ENCODE data around the gene NOC2L. TPM values are rescaled to one million over a fixed set of nuclear protein-coding genes. Genes with fewer than 3 reads are reported as not detected.
A peak's percentile ranks its signal among the peaks of the same experiment; 100 is the strongest.

The NOC2L gene
- total and polyA plus RNA-seq, 2 donors (not counting 1 experiment from before 2014, with no cell fraction given) = 34.1 to 61.1 TPM

- no peak overlapping the region for H3K27ac ChIP-seq (ENCODE audit: insufficient read depth, low read length)
- H3K9ac ChIP-seq (ENCODE audit: insufficient read depth, low read length) = no peak overlapping the region
- H3K79me2 ChIP-seq (ENCODE audit: control insufficient read depth, insufficient read depth, low read length) = no peaks in the 10 kb centered on the region
- H3K4me1 ChIP-seq (ENCODE audit: control insufficient read depth, extremely low read depth, insufficient read depth, low read length) = peaks cover 7% of the 10 kb centered on the region
- no peaks in the 10 kb centered on the region for H4K20me1 ChIP-seq (ENCODE audit: control insufficient read depth, extremely low read depth, insufficient read depth, low read length)
- H3K36me3 ChIP-seq (ENCODE audit: control insufficient read depth, insufficient read depth, low read length) = no peaks in the 10 kb centered on the region
- peaks cover 47% of the 10 kb centered on the region for H3K27me3 ChIP-seq (ENCODE audit: control insufficient read depth, insufficient read depth, low read length)
- no peak for DNase-seq (ENCODE audit: low read depth in 2 of 2)
- no peaks in the 10 kb centered on the region for H3K9me3 ChIP-seq (ENCODE audit: control insufficient read depth, insufficient read depth, low read depth, low read length)
- no peak overlapping the region for H3K4me2 ChIP-seq (ENCODE audit: extremely low read depth, insufficient read depth, low read length)
- no peak overlapping the region for H3K4me3 ChIP-seq (replicated peaks in 1 of 4; ENCODE audit: control extremely low read depth in 1 of 4, insufficient read depth in 1 of 4, low read depth in 3 of 4, low read length in 4 of 4)
- TF ChIP-seq EZH2 (IDR thresholded peaks at IDR 0.05; ENCODE audit: low read length, missing control alignments) (no peak), CTCF (conservative IDR thresholded peaks at IDR 0.05 in 1 of 2, IDR thresholded peaks at IDR 0.05 in 1 of 2; ENCODE audit: low read depth in 1 of 2, low read length in 2 of 2) (no peak)
- H2AFZ ChIP-seq (ENCODE audit: low read length) = no peak overlapping the region
Measured at GRCh38 chr1:917466-918091, 41.5 kb downstream of the NOC2L start.

GRCh38 chr1:917076-917459, 42.0 kb downstream of the NOC2L start:
- no peak overlapping the region for H3K4me2 ChIP-seq (ENCODE audit: extremely low read depth, insufficient read depth, low read length)
- H3K27ac ChIP-seq (ENCODE audit: insufficient read depth, low read length) = no peak overlapping the region
- no peaks in the 10 kb centered on the region for H4K20me1 ChIP-seq (ENCODE audit: control insufficient read depth, extremely low read depth, insufficient read depth, low read length)
- no peak for DNase-seq (ENCODE audit: low read depth in 2 of 2)
- TF ChIP-seq CTCF (conservative IDR thresholded peaks at IDR 0.05 in 1 of 2, IDR thresholded peaks at IDR 0.05 in 1 of 2; ENCODE audit: low read depth in 1 of 2, low read length in 2 of 2) (no peak), EZH2 (IDR thresholded peaks at IDR 0.05; ENCODE audit: low read length, missing control alignments) (no peak)
- H3K36me3 ChIP-seq (ENCODE audit: control insufficient read depth, insufficient read depth, low read length) = no peaks in the 10 kb centered on the region
- no peaks in the 10 kb centered on the region for H3K9me3 ChIP-seq (ENCODE audit: control insufficient read depth, insufficient read depth, low read depth, low read length)
- no peaks in the 10 kb centered on the region for H3K79me2 ChIP-seq (ENCODE audit: control insufficient read depth, insufficient read depth, low read length)
- H3K4me3 ChIP-seq (replicated peaks in 1 of 4; ENCODE audit: control extremely low read depth in 1 of 4, insufficient read depth in 1 of 4, low read depth in 3 of 4, low read length in 4 of 4) = no peak overlapping the region
- H3K27me3 ChIP-seq (ENCODE audit: control insufficient read depth, insufficient read depth, low read length) = peaks cover 47% of the 10 kb centered on the region
- H2AFZ ChIP-seq (ENCODE audit: low read length) = no peak overlapping the region
- H3K9ac ChIP-seq (ENCODE audit: insufficient read depth, low read length) = no peak overlapping the region
- peaks cover 7% of the 10 kb centered on the region for H3K4me1 ChIP-seq (ENCODE audit: control insufficient read depth, extremely low read depth, insufficient read depth, low read length)

GRCh38 chr1:916173-917075, 42.6 kb downstream of the NOC2L start:
- Histone ChIP-seq H4K20me1 (ENCODE audit: control insufficient read depth, extremely low read depth, insufficient read depth, low read length) (no peaks in the 10 kb centered on the region), H3K27me3 (ENCODE audit: control insufficient read depth, insufficient read depth, low read length) (peaks cover 49% of the 10 kb centered on the region), H3K27ac (ENCODE audit: insufficient read depth, low read length) (no peak overlapping the region), H3K36me3 (ENCODE audit: control insufficient read depth, insufficient read depth, low read length) (no peaks in the 10 kb centered on the region), H3K9ac (ENCODE audit: insufficient read depth, low read length) (no peak overlapping the region), H3K9me3 (ENCODE audit: control insufficient read depth, insufficient read depth, low read depth, low read length) (no peaks in the 10 kb centered on the region), H3K4me3 (replicated peaks in 1 of 4; ENCODE audit: control extremely low read depth in 1 of 4, insufficient read depth in 1 of 4, low read depth in 3 of 4, low read length in 4 of 4) (no peak overlapping the region), H3K4me1 (ENCODE audit: control insufficient read depth, extremely low read depth, insufficient read depth, low read length) (peaks cover 5% of the 10 kb centered on the region), H3K4me2 (ENCODE audit: extremely low read depth, insufficient read depth, low read length) (no peak overlapping the region), H3K79me2 (ENCODE audit: control insufficient read depth, insufficient read depth, low read length) (no peaks in the 10 kb centered on the region), H2AFZ (ENCODE audit: low read length) (no peak overlapping the region)
- DNase-seq (ENCODE audit: low read depth in 2 of 2) = peak in 1 of 2 donors; percentile 43
- TF ChIP-seq CTCF (conservative IDR thresholded peaks at IDR 0.05 in 1 of 2, IDR thresholded peaks at IDR 0.05 in 1 of 2; ENCODE audit: low read depth in 1 of 2, low read length in 2 of 2) (no peak), EZH2 (IDR thresholded peaks at IDR 0.05; ENCODE audit: low read length, missing control alignments) (no peak)
